GM21528 (cell line): ENCODE measurements around the gene PHETA2.
"Not testable (repeated sequence)": the region's sequence is repeated elsewhere in the genome, so short reads cannot be mapped to it uniquely, and the experiment has no call there.

Experiments used
- ATAC-seq: cut with Tn5 transposase; IDR thresholded peaks from one replicate; pipeline ENCODE4 v1.9.1; 2021; ENCODE audit warnings: mild to moderate bottlenecking, moderate library complexity; ENCODE audit not compliant: unreplicated experiment, low FRiP score

Gene PHETA2

GRCh38 chr22:42091455-42091782 is 17.4 kb downstream of the PHETA2 start:
- no peak for ATAC-seq

- ATAC-seq, result no peak
Observed at GRCh38 chr22:42101199-42101598, 27.2 kb downstream of the PHETA2 start.

GRCh38 chr22:42104332-42104860 is 30.3 kb downstream of the PHETA2 start:
- ATAC-seq, result not testable (repeated sequence)

- no peak for ATAC-seq
Observed at GRCh38 chr22:42108848-42109247, 34.8 kb downstream of the PHETA2 start.

GRCh38 chr22:42111798-42112197 is 37.8 kb downstream of the PHETA2 start:
- ATAC-seq, result no peak

- ATAC-seq, result not testable (repeated sequence)
Observed at GRCh38 chr22:42112793-42113192, 38.7 kb downstream of the PHETA2 start.

GRCh38 chr22:42114721-42115120 is 40.7 kb downstream of the PHETA2 start:
- no peak for ATAC-seq

GRCh38 chr22:42115420-42115830 is 41.4 kb downstream of the PHETA2 start:
- ATAC-seq, result not testable (repeated sequence)

- no peak for ATAC-seq
Observed at GRCh38 chr22:42116848-42117424, 42.9 kb downstream of the PHETA2 start.

GRCh38 chr22:42120231-42121021 is 46.4 kb downstream of the PHETA2 start:
- ATAC-seq, result not testable (repeated sequence)

GRCh38 chr22:42123529-42123928 is 49.5 kb downstream of the PHETA2 start:
- not testable (repeated sequence) for ATAC-seq

GRCh38 chr22:42127606-42128005 is 53.6 kb downstream of the PHETA2 start:
- ATAC-seq, result no peak

GRCh38 chr22:42128007-42128406 is 54.0 kb downstream of the PHETA2 start:
- ATAC-seq, result not testable (repeated sequence)
